GM23338 (cell line): ENCODE data around the gene BRCC3. TPM values are rescaled to one million over a fixed set of nuclear protein-coding genes. Genes with fewer than 3 reads are reported as not detected.

Experiments used
- ATAC-seq: fragments of 200-7000 bp; cut with Tn5 transposase; 3 replicates; pipeline ENCODE4 v1.9.1; 2020
- DNase-seq: peaks from one replicate; pipeline ENCODE4 v3.0.0-alpha.2; 2015; ENCODE audit warnings: low spot score
- H2AFZ ChIP-seq: fragments of 200-600 bp; sonication (generic); 2 replicates; pipeline ENCODE4 v1.8.0; 2016; ENCODE audit warnings: antibody characterized with exemption, mild to moderate bottlenecking, moderate library complexity
- H3F3A ChIP-seq: fragments of 200-600 bp; sonication (generic); replicated peaks from 2 replicates; pipeline ENCODE4 v1.8.0; 2017; ENCODE audit warnings: antibody characterized with exemption, mixed run types, low read depth
- H3K27ac ChIP-seq: fragments of 200-600 bp; sonication (generic); 2 replicates; pipeline ENCODE4 v1.6.1; 2016; ENCODE audit warnings: low read depth
- H3K27me3 ChIP-seq: fragments of 200-600 bp; sonication (generic); 2 replicates; pipeline ENCODE4 v1.8.0; 2016; ENCODE audit warnings: mild to moderate bottlenecking, mixed run types, moderate library complexity; ENCODE audit not compliant: insufficient read depth
- H3K36me3 ChIP-seq: fragments of 200-600 bp; sonication (generic); 2 replicates; pipeline ENCODE4 v1.8.0; 2016; ENCODE audit warnings: mild to moderate bottlenecking; ENCODE audit not compliant: insufficient read depth
- H3K4me1 ChIP-seq: fragments of 200-600 bp; sonication (generic); 2 replicates; pipeline ENCODE4 v1.8.0; 2016; ENCODE audit warnings: mild to moderate bottlenecking, moderate library complexity; ENCODE audit not compliant: insufficient read depth
- H3K4me2 ChIP-seq: fragments of 200-600 bp; sonication (generic); 2 replicates; pipeline ENCODE4 v1.7.1; 2017; ENCODE audit warnings: mixed run types
- H3K4me3 ChIP-seq: fragments of 200-600 bp; sonication (generic); 2 replicates; pipeline ENCODE4 v1.6.1; 2016; ENCODE audit warnings: mixed run types
- H3K79me2 ChIP-seq: fragments of 200-600 bp; sonication (generic); replicated peaks from 2 replicates; pipeline ENCODE4 v1.8.0; 2017; ENCODE audit warnings: mild to moderate bottlenecking; ENCODE audit not compliant: insufficient read depth
- H3K9me2 ChIP-seq: fragments of 200-600 bp; sonication (generic); 2 replicates; pipeline ENCODE4 v1.8.0; 2017; ENCODE audit not compliant: insufficient read depth
- H4K20me1 ChIP-seq: fragments of 200-600 bp; sonication (generic); replicated peaks from 2 replicates; pipeline ENCODE4 v1.8.0; 2017; ENCODE audit warnings: mild to moderate bottlenecking; ENCODE audit not compliant: insufficient read depth
- H3K27ac Mint-ChIP-seq: 2 replicates; pipeline ENCODE4 v1.8.0; 2020; ENCODE audit warnings: inconsistent platforms, mild to moderate bottlenecking, moderate library complexity, mixed read lengths
- H3K27me3 Mint-ChIP-seq: 3 replicates; pipeline ENCODE4 v1.8.0; 2022; ENCODE audit warnings: low read depth, mild to moderate bottlenecking, moderate library complexity, mixed read lengths, inconsistent platforms; ENCODE audit not compliant: insufficient read depth, poor library complexity
- H3K36me3 Mint-ChIP-seq: 3 replicates; pipeline ENCODE4 v1.8.0; 2021; ENCODE audit warnings: low read depth, mild to moderate bottlenecking, inconsistent platforms, moderate library complexity, mixed read lengths
- H3K4me1 Mint-ChIP-seq: 3 replicates; pipeline ENCODE4 v1.8.0; 2020; ENCODE audit warnings: mild to moderate bottlenecking, inconsistent platforms, mixed read lengths
- H3K4me3 Mint-ChIP-seq: 3 replicates; pipeline ENCODE4 v1.8.0; 2021; ENCODE audit warnings: moderate library complexity, mild to moderate bottlenecking, inconsistent platforms, mixed read lengths
- H3K9me3 Mint-ChIP-seq: 3 replicates; pipeline ENCODE4 v1.8.0; 2020; ENCODE audit warnings: moderate library complexity, mild to moderate bottlenecking, inconsistent platforms, mixed read lengths
- CREB1 ChIP-seq: fragments of 250-450 bp; sonication (Bioruptor Pico); IDR thresholded peaks from 2 replicates; pipeline ENCODE4 v1.5.0; 2020; ENCODE audit warnings: low read depth, mild to moderate bottlenecking, moderate library complexity
- EZH2 ChIP-seq: fragments of 200-600 bp; sonication (generic); IDR thresholded peaks from one replicate; pipeline ENCODE4 v1.8.0; 2017; ENCODE audit warnings: antibody characterized with exemption, mild to moderate bottlenecking, low read depth; ENCODE audit not compliant: unreplicated experiment
- EZH2phosphoT487 ChIP-seq: fragments of 200-600 bp; sonication (generic); IDR thresholded peaks from one replicate; pipeline ENCODE4 v1.8.1; 2018; ENCODE audit warnings: antibody characterized with exemption; ENCODE audit not compliant: unreplicated experiment
- NANOG ChIP-seq: IDR thresholded peaks from 2 replicates; pipeline ENCODE4 v1.6.1; 2016; ENCODE audit warnings: antibody characterized with exemption, borderline replicate concordance
- POLR2AphosphoS5 ChIP-seq: IDR thresholded peaks from 2 replicates; pipeline ENCODE4 v1.6.1; 2016; ENCODE audit warnings: antibody characterized with exemption, low read depth
- STAT1 ChIP-seq: IDR thresholded peaks from one replicate; pipeline ENCODE4 v1.6.1; 2016; ENCODE audit warnings: antibody characterized with exemption; ENCODE audit not compliant: unreplicated experiment
- ZNF114 ChIP-seq: fragments of 250-450 bp; sonication (Bioruptor Pico); IDR thresholded peaks from 2 replicates; pipeline ENCODE4 v1.5.0; 2020; ENCODE audit warnings: mild to moderate bottlenecking, moderate library complexity
- ZNF331 ChIP-seq: fragments of 250-450 bp; sonication (Bioruptor Pico); IDR thresholded peaks from 2 replicates; pipeline ENCODE4 v1.5.0; 2020; ENCODE audit warnings: low read depth, mild to moderate bottlenecking, moderate library complexity
- polyA plus RNA-seq: library from polyadenylated mRNA; unstranded; fragments of >200 nt; fragmentation: Nextera tagmentation; extraction: Ambion mirVana; gene quantifications from 2 replicates; pipeline ENCODE4 v1.2.1, GENCODE V29; 2016
- total RNA-seq: library from RNA; depleted of rRNA; stranded (reverse); fragments of >200 nt; shearing (Covaris generic); gene quantifications from 2 replicates; pipeline ENCODE4 v1.2.3, GENCODE V29; 2014
- TF ChIP-seq, protein P1 (sequence below): fragments of 250-450 bp; sonication (Bioruptor Pico); IDR thresholded peaks from 2 replicates; pipeline ENCODE4 v1.5.0; 2020; ENCODE audit warnings: mild to moderate bottlenecking, moderate library complexity
- TF ChIP-seq, protein P2 (sequence below): IDR thresholded peaks from one replicate; pipeline ENCODE4 v1.6.1; 2018; ENCODE audit warnings: antibody characterized with exemption; ENCODE audit not compliant: unreplicated experiment
- TF ChIP-seq, protein P3 (sequence below), 2 experiments: fragments of 200-600 bp in 1 of 2; sonication (generic) in 1 of 2; conservative IDR thresholded peaks; 2 replicates each; pipeline versions ENCODE4 v1.5.1 to v1.6.1; 2016 to 2017; ENCODE audit warnings: antibody characterized with exemption in 2 of 2, low read depth in 2 of 2, mild to moderate bottlenecking in 2 of 2, moderate library complexity in 1 of 2
- TF ChIP-seq, protein P4 (sequence below): IDR thresholded peaks from 2 replicates; pipeline ENCODE4 v1.6.1; 2016; ENCODE audit warnings: antibody characterized with exemption

Gene BRCC3
- total and polyA plus RNA-seq, 2 experiments from 2014 or later: 18.4 to 26.7 TPM

DNA sequence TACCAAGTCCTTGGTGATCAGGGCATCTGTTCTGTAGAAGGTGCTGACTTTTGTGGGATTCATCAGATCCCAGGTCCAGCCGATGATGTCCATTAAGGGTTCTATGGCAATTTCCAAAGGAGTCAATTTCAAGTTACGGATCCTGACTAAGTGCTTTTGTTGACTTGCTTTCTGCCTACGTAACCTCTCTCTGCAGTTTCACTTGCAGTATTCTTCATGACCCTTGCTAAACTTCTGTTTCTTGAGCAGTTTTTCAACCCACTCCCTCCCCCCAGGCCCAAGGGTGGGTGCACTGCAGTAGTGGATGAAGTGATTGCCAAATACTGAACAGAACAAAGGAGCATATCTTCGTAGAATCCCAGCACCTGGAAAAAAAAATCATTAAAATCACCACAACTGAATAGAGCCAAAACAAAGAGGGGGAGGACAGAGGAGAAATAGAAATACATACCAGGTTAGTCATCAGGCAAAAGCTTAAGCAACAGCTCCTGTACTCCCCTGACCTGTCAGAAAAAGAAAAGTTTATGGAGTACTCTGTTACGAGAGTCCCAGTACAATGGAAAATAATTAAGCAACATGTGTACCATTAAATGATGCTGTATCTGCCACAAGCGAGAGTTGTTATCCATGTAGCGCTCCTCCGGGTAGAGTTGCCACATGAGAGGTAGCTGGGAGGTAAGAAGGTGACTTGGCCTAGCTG, 6.1 kb upstream of the BRCC3 start (continued):
- TF ChIP-seq, protein P1, sequence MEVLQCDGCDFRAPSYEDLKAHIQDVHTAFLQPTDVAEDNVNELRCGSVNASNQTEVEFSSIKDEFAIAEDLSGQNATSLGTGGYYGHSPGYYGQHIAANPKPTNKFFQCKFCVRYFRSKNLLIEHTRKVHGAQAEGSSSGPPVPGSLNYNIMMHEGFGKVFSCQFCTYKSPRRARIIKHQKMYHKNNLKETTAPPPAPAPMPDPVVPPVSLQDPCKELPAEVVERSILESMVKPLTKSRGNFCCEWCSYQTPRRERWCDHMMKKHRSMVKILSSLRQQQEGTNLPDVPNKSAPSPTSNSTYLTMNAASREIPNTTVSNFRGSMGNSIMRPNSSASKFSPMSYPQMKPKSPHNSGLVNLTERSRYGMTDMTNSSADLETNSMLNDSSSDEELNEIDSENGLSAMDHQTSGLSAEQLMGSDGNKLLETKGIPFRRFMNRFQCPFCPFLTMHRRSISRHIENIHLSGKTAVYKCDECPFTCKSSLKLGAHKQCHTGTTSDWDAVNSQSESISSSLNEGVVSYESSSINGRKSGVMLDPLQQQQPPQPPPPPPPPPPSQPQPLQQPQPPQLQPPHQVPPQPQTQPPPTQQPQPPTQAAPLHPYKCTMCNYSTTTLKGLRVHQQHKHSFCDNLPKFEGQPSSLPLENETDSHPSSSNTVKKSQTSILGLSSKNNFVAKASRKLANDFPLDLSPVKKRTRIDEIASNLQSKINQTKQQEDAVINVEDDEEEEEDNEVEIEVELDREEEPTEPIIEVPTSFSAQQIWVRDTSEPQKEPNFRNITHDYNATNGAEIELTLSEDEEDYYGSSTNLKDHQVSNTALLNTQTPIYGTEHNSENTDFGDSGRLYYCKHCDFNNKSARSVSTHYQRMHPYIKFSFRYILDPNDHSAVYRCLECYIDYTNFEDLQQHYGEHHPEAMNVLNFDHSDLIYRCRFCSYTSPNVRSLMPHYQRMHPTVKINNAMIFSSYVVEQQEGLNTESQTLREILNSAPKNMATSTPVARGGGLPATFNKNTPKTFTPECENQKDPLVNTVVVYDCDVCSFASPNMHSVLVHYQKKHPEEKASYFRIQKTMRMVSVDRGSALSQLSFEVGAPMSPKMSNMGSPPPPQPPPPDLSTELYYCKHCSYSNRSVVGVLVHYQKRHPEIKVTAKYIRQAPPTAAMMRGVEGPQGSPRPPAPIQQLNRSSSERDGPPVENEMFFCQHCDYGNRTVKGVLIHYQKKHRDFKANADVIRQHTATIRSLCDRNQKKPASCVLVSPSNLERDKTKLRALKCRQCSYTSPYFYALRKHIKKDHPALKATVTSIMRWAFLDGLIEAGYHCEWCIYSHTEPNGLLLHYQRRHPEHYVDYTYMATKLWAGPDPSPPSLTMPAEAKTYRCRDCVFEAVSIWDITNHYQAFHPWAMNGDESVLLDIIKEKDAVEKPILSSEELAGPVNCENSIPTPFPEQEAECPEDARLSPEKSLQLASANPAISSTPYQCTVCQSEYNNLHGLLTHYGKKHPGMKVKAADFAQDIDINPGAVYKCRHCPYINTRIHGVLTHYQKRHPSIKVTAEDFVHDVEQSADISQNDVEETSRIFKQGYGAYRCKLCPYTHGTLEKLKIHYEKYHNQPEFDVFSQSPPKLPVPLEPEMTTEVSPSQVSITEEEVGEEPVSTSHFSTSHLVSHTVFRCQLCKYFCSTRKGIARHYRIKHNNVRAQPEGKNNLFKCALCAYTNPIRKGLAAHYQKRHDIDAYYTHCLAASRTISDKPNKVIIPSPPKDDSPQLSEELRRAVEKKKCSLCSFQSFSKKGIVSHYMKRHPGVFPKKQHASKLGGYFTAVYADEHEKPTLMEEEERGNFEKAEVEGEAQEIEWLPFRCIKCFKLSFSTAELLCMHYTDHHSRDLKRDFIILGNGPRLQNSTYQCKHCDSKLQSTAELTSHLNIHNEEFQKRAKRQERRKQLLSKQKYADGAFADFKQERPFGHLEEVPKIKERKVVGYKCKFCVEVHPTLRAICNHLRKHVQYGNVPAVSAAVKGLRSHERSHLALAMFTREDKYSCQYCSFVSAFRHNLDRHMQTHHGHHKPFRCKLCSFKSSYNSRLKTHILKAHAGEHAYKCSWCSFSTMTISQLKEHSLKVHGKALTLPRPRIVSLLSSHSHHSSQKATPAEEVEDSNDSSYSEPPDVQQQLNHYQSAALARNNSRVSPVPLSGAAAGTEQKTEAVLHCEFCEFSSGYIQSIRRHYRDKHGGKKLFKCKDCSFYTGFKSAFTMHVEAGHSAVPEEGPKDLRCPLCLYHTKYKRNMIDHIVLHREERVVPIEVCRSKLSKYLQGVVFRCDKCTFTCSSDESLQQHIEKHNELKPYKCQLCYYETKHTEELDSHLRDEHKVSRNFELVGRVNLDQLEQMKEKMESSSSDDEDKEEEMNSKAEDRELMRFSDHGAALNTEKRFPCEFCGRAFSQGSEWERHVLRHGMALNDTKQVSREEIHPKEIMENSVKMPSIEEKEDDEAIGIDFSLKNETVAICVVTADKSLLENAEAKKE (CRISPR knock-in tag): no peak

DNA sequence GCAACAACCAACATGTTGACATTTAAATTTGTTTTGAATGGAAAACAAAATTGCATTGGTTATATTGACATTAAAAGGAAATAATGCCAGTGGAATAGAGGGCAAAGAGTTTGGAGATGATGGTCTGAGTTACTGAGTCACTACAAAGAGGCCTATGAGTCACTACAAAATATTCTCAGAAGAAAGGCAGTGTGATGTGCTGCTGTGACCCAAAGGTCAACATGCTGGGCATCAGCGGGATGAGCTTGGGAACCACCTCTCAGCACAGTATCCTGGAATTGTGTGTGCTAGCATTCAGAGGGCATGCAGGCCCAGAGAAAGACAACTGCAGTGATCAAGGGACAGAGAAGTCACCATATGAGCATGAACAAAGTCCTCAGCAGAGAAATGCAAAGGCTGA, 3.1 kb upstream of the BRCC3 start:
- Histone ChIP-seq H3K36me3 (no peaks in the 10 kb centered on the region), H3K4me3 (no peak overlapping the region), H3F3A (no peaks in the 10 kb centered on the region), H3K27me3 (no peaks in the 10 kb centered on the region), H3K9me2 (no peaks in the 10 kb centered on the region), H2AFZ (no peak overlapping the region), H3K79me2 (peaks cover 19% of the 10 kb centered on the region), H3K4me2 (no peak overlapping the region), H4K20me1 (no peaks in the 10 kb centered on the region), H3K27ac (no peak overlapping the region), H3K4me1 (no peaks in the 10 kb centered on the region; the same call in 1 of the 2 replicates)
- DNase-seq: no peak
- Mint-ChIP-seq H3K27me3 (no peaks in the 10 kb centered on the region), H3K9me3 (no peaks in the 10 kb centered on the region), H3K36me3 (peaks cover 4% of the 10 kb centered on the region; the same call in 2 of the 3 replicates), H3K4me1 (no peaks in the 10 kb centered on the region; the same call in 2 of the 3 replicates), H3K4me3 (no peak overlapping the region), H3K27ac (no peak overlapping the region)
- ATAC-seq: no peak
- TF ChIP-seq CREB1: no peak
- TF ChIP-seq, protein P2, sequence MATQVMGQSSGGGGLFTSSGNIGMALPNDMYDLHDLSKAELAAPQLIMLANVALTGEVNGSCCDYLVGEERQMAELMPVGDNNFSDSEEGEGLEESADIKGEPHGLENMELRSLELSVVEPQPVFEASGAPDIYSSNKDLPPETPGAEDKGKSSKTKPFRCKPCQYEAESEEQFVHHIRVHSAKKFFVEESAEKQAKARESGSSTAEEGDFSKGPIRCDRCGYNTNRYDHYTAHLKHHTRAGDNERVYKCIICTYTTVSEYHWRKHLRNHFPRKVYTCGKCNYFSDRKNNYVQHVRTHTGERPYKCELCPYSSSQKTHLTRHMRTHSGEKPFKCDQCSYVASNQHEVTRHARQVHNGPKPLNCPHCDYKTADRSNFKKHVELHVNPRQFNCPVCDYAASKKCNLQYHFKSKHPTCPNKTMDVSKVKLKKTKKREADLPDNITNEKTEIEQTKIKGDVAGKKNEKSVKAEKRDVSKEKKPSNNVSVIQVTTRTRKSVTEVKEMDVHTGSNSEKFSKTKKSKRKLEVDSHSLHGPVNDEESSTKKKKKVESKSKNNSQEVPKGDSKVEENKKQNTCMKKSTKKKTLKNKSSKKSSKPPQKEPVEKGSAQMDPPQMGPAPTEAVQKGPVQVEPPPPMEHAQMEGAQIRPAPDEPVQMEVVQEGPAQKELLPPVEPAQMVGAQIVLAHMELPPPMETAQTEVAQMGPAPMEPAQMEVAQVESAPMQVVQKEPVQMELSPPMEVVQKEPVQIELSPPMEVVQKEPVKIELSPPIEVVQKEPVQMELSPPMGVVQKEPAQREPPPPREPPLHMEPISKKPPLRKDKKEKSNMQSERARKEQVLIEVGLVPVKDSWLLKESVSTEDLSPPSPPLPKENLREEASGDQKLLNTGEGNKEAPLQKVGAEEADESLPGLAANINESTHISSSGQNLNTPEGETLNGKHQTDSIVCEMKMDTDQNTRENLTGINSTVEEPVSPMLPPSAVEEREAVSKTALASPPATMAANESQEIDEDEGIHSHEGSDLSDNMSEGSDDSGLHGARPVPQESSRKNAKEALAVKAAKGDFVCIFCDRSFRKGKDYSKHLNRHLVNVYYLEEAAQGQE: no peak
- TF ChIP-seq, protein P3, sequence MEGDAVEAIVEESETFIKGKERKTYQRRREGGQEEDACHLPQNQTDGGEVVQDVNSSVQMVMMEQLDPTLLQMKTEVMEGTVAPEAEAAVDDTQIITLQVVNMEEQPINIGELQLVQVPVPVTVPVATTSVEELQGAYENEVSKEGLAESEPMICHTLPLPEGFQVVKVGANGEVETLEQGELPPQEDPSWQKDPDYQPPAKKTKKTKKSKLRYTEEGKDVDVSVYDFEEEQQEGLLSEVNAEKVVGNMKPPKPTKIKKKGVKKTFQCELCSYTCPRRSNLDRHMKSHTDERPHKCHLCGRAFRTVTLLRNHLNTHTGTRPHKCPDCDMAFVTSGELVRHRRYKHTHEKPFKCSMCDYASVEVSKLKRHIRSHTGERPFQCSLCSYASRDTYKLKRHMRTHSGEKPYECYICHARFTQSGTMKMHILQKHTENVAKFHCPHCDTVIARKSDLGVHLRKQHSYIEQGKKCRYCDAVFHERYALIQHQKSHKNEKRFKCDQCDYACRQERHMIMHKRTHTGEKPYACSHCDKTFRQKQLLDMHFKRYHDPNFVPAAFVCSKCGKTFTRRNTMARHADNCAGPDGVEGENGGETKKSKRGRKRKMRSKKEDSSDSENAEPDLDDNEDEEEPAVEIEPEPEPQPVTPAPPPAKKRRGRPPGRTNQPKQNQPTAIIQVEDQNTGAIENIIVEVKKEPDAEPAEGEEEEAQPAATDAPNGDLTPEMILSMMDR (conservative IDR thresholded peaks at IDR 0.05; ENCODE audit: low read depth in 2 of 2): no peak
- TF ChIP-seq EZH2: no peak
- no peak for TF ChIP-seq EZH2phosphoT487
- TF ChIP-seq STAT1: no peak
- TF ChIP-seq ZNF114 (CRISPR knock-in tag): no peak
- TF ChIP-seq ZNF331 (CRISPR knock-in tag): no peak
- no peak for TF ChIP-seq NANOG
- TF ChIP-seq, protein P4, sequence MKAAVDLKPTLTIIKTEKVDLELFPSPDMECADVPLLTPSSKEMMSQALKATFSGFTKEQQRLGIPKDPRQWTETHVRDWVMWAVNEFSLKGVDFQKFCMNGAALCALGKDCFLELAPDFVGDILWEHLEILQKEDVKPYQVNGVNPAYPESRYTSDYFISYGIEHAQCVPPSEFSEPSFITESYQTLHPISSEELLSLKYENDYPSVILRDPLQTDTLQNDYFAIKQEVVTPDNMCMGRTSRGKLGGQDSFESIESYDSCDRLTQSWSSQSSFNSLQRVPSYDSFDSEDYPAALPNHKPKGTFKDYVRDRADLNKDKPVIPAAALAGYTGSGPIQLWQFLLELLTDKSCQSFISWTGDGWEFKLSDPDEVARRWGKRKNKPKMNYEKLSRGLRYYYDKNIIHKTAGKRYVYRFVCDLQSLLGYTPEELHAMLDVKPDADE: no peak
- no peak for TF ChIP-seq POLR2AphosphoS5
